Limb (tissue), 2 donors: Measurements from ENCODE around the gene TSPAN17.

Experiments used
- DNase-seq, 2 donors: peaks; one replicate each; pipeline ENCODE4 v3.0.0-alpha.2; 2016; ENCODE audit errors: extremely low spot score in 2 of 2

The TSPAN17 gene

DNA sequence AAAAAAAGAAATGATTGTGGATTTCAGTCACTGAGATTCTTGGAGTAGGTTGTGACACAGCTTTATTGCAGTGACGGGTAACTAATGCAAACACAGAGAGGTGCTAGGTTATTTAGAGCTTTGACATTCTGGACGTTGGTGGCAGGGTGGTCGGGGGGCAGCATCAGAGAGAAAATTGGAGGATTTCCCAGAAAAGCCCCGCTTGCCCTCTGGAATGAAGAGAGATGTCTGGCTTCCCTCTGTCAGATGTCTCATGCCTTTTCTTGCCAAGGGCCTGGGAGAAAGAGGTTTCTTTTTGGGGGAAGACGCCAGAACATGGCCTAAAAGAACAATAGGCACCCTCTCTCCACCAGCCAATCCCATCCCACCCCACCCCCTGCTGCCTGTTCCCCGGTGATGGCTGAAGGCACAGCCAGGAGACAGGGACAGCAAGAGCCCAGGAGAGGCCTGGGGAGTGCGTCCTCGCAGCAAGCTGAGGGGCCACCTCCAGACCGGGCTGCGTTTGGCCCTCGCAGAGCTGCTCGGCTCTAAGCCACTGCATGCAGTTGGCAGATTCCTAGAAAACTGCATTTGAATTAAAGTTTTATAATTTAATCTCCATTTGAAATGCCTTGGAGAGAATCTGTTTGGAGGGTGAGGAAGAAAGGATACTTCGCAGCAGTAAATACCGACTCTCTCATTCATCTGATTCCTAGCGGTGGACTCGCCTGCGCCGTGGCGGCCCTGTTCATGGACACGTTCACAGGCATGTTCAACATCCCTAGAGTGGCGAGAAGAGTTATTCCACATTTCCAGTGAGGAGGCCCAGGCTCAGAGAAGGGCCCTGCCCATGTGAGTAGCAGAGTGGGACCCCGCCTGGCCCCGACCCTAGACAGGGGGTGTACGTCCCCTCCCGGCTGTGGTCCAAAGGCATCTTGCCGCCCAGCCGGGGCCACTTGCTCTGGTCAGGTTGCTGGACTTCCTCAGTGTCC, 55.7 kb downstream of the TSPAN17 start:
- DNase-seq = no peak

DNA sequence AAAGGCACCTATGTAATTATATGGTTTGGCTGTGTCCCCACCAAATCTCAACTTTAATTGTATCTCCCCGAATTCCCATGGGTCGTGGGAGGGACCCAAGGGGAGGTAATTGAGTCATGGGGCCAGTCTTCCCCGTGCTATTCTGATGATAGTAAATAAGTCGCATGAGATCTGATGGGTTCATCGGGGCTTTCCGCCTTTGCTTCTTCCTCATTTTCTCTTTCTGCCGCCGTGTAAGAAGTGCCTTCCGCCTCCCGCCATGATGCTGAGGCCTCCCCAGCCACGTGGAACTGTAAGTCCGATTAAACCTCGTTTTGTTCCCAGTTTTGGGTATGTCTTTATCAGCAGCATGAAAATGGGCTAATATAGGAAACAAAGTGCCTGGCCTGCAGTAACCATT, 56.6 kb downstream of the TSPAN17 start:
- no peak for DNase-seq

DNA sequence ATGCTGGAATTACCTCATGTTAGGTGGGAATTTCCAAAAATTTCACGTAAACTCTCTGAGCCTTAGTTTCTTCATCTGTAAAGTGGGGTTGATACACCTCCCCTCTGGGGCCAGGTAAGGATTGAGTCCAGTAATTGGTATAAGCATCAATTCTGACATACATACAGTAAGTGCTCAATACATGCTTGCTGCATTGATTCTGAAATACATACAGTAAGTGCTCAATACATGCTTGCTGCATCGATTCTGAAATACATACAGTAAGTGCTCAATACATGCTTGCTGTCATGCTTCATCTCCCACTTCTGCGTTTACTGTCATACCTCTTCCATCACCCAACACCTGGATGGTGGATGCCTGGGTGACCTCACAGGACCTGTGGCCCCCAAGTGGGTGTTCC, 57.1 kb downstream of the TSPAN17 start:
- DNase-seq = no peak

DNA sequence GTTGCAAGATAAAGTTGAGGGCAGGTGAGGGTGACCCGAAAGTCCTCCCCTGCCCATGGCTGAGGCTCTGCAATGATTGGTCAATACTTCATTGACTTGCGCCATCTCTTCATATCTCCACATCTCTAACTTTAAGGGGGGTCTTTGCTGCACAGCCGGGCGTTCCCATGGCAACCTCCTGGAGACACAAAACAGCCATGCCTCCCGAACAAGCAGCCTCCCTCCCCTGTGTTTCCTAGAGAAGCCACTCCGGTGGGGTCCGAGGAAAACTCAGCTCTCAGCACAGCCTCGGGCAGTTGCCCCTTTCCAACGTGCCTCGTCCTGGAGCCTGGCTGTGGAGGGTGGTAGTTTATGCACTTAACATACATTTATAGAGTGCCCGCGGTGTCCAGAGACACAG, 57.5 kb downstream of the TSPAN17 start:
- DNase-seq = no peak
